Mucosa of descending colon (tissue), 3 donors: ENCODE measurements around the gene MAML1. TPM values are rescaled to one million over a fixed set of nuclear protein-coding genes. Genes with fewer than 3 reads are reported as not detected.

Source experiments
- ATAC-seq: fragments of 200-7000 bp; cut with Tn5 transposase; one replicate; pipeline ENCODE4 v1.9.1; 2020; ENCODE audit warnings: mild to moderate bottlenecking, moderate library complexity
- DNase-seq, 3 donors: peaks; one replicate each; pipeline ENCODE4 v3.0.0-alpha.2; 2020
- H3K36me3 ChIP-seq: fragments of 200-600 bp; one replicate; pipeline ENCODE4 v1.8.0; 2021; ENCODE audit warnings: low read depth, mild to moderate bottlenecking
- H3K4me1 ChIP-seq: fragments of 200-600 bp; one replicate; pipeline ENCODE4 v1.8.0; 2021; ENCODE audit warnings: low read depth, mild to moderate bottlenecking
- H3K4me3 ChIP-seq: fragments of 200-600 bp; one replicate; pipeline ENCODE4 v1.8.0; 2021; ENCODE audit warnings: mild to moderate bottlenecking
- H3K9me3 ChIP-seq: fragments of 200-600 bp; one replicate; pipeline ENCODE4 v1.8.0; 2021; ENCODE audit warnings: mild to moderate bottlenecking
- intact Hi-C, 2 donors: fragments of 100-400 bp; cut with DNase I in 1 of 2; cut with micrococcal nuclease in 1 of 2; formaldehyde crosslinking; loops; one replicate each; pipeline versions ENCODE4 v1.11.0 to v1.11.1; 2022; cut with DNase I, micrococcal nuclease
- microRNA-seq: library from miRNA; unstranded; fragments of <30 nt; microRNA quantifications from one replicate; pipeline ENCODE4, GENCODE V29; 2019
- total RNA-seq, 3 donors: library from RNA; stranded (reverse); fragmentation: NEBNext Ultra II Directional in 2 of 3; extraction: Animal tissue kit (Norgen Biotek cat#: 25700) in 2 of 3; gene quantifications; one replicate each; pipeline versions ENCODE4 v1.2.1 to v1.2.4, GENCODE V29; 2021 to 2023
- TF ChIP-seq, protein P1 (sequence below): fragments of 200-600 bp; IDR thresholded peaks from one replicate; pipeline ENCODE4 v1.8.0; 2022; ENCODE audit warnings: antibody characterized with exemption, mild to moderate bottlenecking
- donor health status: DM: no; HTN: no; CAD: no; lungs with moderate emphysema.
- donor health status: DM: no; HTN: no; CAD: no.
- donor health status: DM: no; HTN: yes; CAD: no.

The MAML1 gene
- total RNA-seq, 3 donors from 2014 or later = 26.0 to 34.0 (median 28.6) TPM

DNA sequence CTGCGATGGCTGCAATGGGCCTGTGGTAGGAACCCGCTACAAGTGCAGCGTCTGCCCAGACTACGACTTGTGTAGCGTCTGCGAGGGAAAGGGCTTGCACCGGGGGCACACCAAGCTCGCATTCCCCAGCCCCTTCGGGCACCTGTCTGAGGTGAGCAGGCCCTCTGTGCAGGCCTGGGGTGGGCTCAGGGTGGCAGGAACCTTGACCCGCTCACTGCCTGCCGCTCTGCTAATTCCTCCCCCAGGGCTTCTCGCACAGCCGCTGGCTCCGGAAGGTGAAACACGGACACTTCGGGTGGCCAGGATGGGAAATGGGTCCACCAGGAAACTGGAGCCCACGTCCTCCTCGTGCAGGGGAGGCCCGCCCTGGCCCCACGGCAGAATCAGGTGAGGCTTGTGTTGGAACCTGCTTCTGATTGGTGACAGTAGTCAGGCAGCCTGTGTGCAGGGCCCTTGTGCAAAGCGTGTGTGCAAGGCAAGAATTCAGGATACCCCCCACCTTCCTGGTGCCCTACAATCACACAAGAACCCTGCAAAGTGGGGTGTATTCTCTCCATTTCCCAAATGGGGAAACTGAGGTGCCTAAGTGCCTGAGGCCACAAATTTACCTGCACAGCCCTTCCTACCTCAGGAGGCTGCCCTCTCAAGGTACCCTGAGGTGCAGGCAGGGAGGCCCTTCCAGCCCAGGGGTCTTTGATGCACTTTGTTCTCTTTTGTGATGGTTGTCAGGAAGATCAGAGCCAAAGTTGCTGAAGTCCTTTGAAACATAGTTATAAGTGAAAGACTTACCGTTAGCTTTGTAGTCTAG lies 91.5 kb downstream of the MAML1 start:
- ATAC-seq (no peak), DNase-seq (peak in 1 of 3 donors; percentile 55)
- Histone ChIP-seq H3K36me3 (peaks cover 4% of the 10 kb centered on the region), H3K9me3 (no peaks in the 10 kb centered on the region), H3K4me3 (no peak overlapping the region), H3K4me1 (peaks cover 71% of the 10 kb centered on the region)
- intact Hi-C loops = no loop called here
- TF ChIP-seq, protein P1, sequence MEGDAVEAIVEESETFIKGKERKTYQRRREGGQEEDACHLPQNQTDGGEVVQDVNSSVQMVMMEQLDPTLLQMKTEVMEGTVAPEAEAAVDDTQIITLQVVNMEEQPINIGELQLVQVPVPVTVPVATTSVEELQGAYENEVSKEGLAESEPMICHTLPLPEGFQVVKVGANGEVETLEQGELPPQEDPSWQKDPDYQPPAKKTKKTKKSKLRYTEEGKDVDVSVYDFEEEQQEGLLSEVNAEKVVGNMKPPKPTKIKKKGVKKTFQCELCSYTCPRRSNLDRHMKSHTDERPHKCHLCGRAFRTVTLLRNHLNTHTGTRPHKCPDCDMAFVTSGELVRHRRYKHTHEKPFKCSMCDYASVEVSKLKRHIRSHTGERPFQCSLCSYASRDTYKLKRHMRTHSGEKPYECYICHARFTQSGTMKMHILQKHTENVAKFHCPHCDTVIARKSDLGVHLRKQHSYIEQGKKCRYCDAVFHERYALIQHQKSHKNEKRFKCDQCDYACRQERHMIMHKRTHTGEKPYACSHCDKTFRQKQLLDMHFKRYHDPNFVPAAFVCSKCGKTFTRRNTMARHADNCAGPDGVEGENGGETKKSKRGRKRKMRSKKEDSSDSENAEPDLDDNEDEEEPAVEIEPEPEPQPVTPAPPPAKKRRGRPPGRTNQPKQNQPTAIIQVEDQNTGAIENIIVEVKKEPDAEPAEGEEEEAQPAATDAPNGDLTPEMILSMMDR = no peak

- H3K4me1 ChIP-seq = peaks cover 65% of the 10 kb centered on the region
- DNase-seq (no peak), ATAC-seq (no peak)
- no peaks in the 10 kb centered on the region for H3K9me3 ChIP-seq
- H3K36me3 ChIP-seq = peaks cover 4% of the 10 kb centered on the region
- no peak overlapping the region for H3K4me3 ChIP-seq
- intact Hi-C loops = no loop called here
- TF ChIP-seq, protein P1 = no peak
These were observed 92.1 kb downstream of the MAML1 start for GRCh38 chr5:179824745-179825112.

- peak; percentile 72 to 78 (median 73) for DNase-seq
- intact Hi-C loops = no loop called here
These were observed 93.1 kb downstream of the MAML1 start for GRCh38 chr5:179825655-179826182.

More at GRCh38 chr5:179825655-179826182, 93.1 kb downstream of the MAML1 start:
- Histone ChIP-seq H3K36me3 (peaks cover 4% of the 10 kb centered on the region), H3K4me1 (peaks cover 58% of the 10 kb centered on the region), H3K4me3 (no peak overlapping the region), H3K9me3 (no peaks in the 10 kb centered on the region)
- ATAC-seq = peak; percentile 63
- TF ChIP-seq, protein P1 = no peak

Small RNAs within 50 kb of the gene (microRNA-seq; reads per million reads assigned to microRNA genes)
- gene MIR1229 = 2.6 reads per million, percentile 8 among the genes with 10 or more reads in this experiment

Other genes starting within 250 kb of the MAML1 start
- gene RUFY1, start 182.3 kb upstream of the MAML1 start, total RNA-seq = 10 to 100 TPM; 34.2 to 55.5 (median 45.0) TPM
- 100 to 1,000 TPM; 453 to 475 (median 473) TPM for gene HNRNPH1, start 109.2 kb upstream of the MAML1 start, total RNA-seq
- gene CBY3, start 51.8 kb upstream of the MAML1 start, total RNA-seq = not detected
- gene CANX, start 33.9 kb upstream of the MAML1 start, total RNA-seq = 100 to 1,000 TPM; 485 to 598 (median 521) TPM
- gene LTC4S, start 61.2 kb downstream of the MAML1 start, total RNA-seq = 10 to 100 TPM in 1 of 3 donors, 1 to 10 TPM in 2; 3.0 to 10.4 (median 7.0) TPM
- 100 to 1,000 TPM; 274 to 623 (median 476) TPM for gene MGAT4B, start 74.0 kb downstream of the MAML1 start, total RNA-seq
- gene SQSTM1, start 88.1 kb downstream of the MAML1 start, total RNA-seq = 100 to 1,000 TPM; 302 to 348 (median 321) TPM
- gene MRNIP, start 126.0 kb downstream of the MAML1 start, total RNA-seq = 10 to 100 TPM; 20.8 to 38.3 (median 27.5) TPM
- 100 to 1,000 TPM; 115 to 117 (median 116) TPM for gene TBC1D9B, start 175.1 kb downstream of the MAML1 start, total RNA-seq